GM23338 (cell line): ENCODE data around the gene SNX17. TPM values are rescaled to one million over a fixed set of nuclear protein-coding genes. Genes with fewer than 3 reads are reported as not detected.

Experiments used
- ATAC-seq: fragments of 200-7000 bp; cut with Tn5 transposase; 3 replicates; pipeline ENCODE4 v1.9.1; 2020
- DNase-seq: peaks from one replicate; pipeline ENCODE4 v3.0.0-alpha.2; 2015; ENCODE audit warnings: low spot score
- H2AFZ ChIP-seq: fragments of 200-600 bp; sonication (generic); 2 replicates; pipeline ENCODE4 v1.8.0; 2016; ENCODE audit warnings: antibody characterized with exemption, mild to moderate bottlenecking, moderate library complexity
- H3F3A ChIP-seq: fragments of 200-600 bp; sonication (generic); replicated peaks from 2 replicates; pipeline ENCODE4 v1.8.0; 2017; ENCODE audit warnings: antibody characterized with exemption, mixed run types, low read depth
- H3K27ac ChIP-seq: fragments of 200-600 bp; sonication (generic); 2 replicates; pipeline ENCODE4 v1.6.1; 2016; ENCODE audit warnings: low read depth
- H3K27me3 ChIP-seq: fragments of 200-600 bp; sonication (generic); 2 replicates; pipeline ENCODE4 v1.8.0; 2016; ENCODE audit warnings: mild to moderate bottlenecking, mixed run types, moderate library complexity; ENCODE audit not compliant: insufficient read depth
- H3K36me3 ChIP-seq: fragments of 200-600 bp; sonication (generic); 2 replicates; pipeline ENCODE4 v1.8.0; 2016; ENCODE audit warnings: mild to moderate bottlenecking; ENCODE audit not compliant: insufficient read depth
- H3K4me1 ChIP-seq: fragments of 200-600 bp; sonication (generic); 2 replicates; pipeline ENCODE4 v1.8.0; 2016; ENCODE audit warnings: mild to moderate bottlenecking, moderate library complexity; ENCODE audit not compliant: insufficient read depth
- H3K4me2 ChIP-seq: fragments of 200-600 bp; sonication (generic); 2 replicates; pipeline ENCODE4 v1.7.1; 2017; ENCODE audit warnings: mixed run types
- H3K4me3 ChIP-seq: fragments of 200-600 bp; sonication (generic); 2 replicates; pipeline ENCODE4 v1.6.1; 2016; ENCODE audit warnings: mixed run types
- H3K79me2 ChIP-seq: fragments of 200-600 bp; sonication (generic); replicated peaks from 2 replicates; pipeline ENCODE4 v1.8.0; 2017; ENCODE audit warnings: mild to moderate bottlenecking; ENCODE audit not compliant: insufficient read depth
- H3K9me2 ChIP-seq: fragments of 200-600 bp; sonication (generic); 2 replicates; pipeline ENCODE4 v1.8.0; 2017; ENCODE audit not compliant: insufficient read depth
- H4K20me1 ChIP-seq: fragments of 200-600 bp; sonication (generic); replicated peaks from 2 replicates; pipeline ENCODE4 v1.8.0; 2017; ENCODE audit warnings: mild to moderate bottlenecking; ENCODE audit not compliant: insufficient read depth
- H3K27ac Mint-ChIP-seq: 2 replicates; pipeline ENCODE4 v1.8.0; 2020; ENCODE audit warnings: inconsistent platforms, mild to moderate bottlenecking, moderate library complexity, mixed read lengths
- H3K27me3 Mint-ChIP-seq: 3 replicates; pipeline ENCODE4 v1.8.0; 2022; ENCODE audit warnings: low read depth, mild to moderate bottlenecking, moderate library complexity, mixed read lengths, inconsistent platforms; ENCODE audit not compliant: insufficient read depth, poor library complexity
- H3K36me3 Mint-ChIP-seq: 3 replicates; pipeline ENCODE4 v1.8.0; 2021; ENCODE audit warnings: low read depth, mild to moderate bottlenecking, inconsistent platforms, moderate library complexity, mixed read lengths
- H3K4me1 Mint-ChIP-seq: 3 replicates; pipeline ENCODE4 v1.8.0; 2020; ENCODE audit warnings: mild to moderate bottlenecking, inconsistent platforms, mixed read lengths
- H3K4me3 Mint-ChIP-seq: 3 replicates; pipeline ENCODE4 v1.8.0; 2021; ENCODE audit warnings: moderate library complexity, mild to moderate bottlenecking, inconsistent platforms, mixed read lengths
- H3K9me3 Mint-ChIP-seq: 3 replicates; pipeline ENCODE4 v1.8.0; 2020; ENCODE audit warnings: moderate library complexity, mild to moderate bottlenecking, inconsistent platforms, mixed read lengths
- CREB1 ChIP-seq: fragments of 250-450 bp; sonication (Bioruptor Pico); IDR thresholded peaks from 2 replicates; pipeline ENCODE4 v1.5.0; 2020; ENCODE audit warnings: low read depth, mild to moderate bottlenecking, moderate library complexity
- EZH2 ChIP-seq: fragments of 200-600 bp; sonication (generic); IDR thresholded peaks from one replicate; pipeline ENCODE4 v1.8.0; 2017; ENCODE audit warnings: antibody characterized with exemption, mild to moderate bottlenecking, low read depth; ENCODE audit not compliant: unreplicated experiment
- EZH2phosphoT487 ChIP-seq: fragments of 200-600 bp; sonication (generic); IDR thresholded peaks from one replicate; pipeline ENCODE4 v1.8.1; 2018; ENCODE audit warnings: antibody characterized with exemption; ENCODE audit not compliant: unreplicated experiment
- JUNB ChIP-seq: IDR thresholded peaks from one replicate; pipeline ENCODE4 v1.6.1; 2016; ENCODE audit warnings: antibody characterized with exemption; ENCODE audit not compliant: unreplicated experiment
- NANOG ChIP-seq: IDR thresholded peaks from 2 replicates; pipeline ENCODE4 v1.6.1; 2016; ENCODE audit warnings: antibody characterized with exemption, borderline replicate concordance
- POLR2AphosphoS5 ChIP-seq: IDR thresholded peaks from 2 replicates; pipeline ENCODE4 v1.6.1; 2016; ENCODE audit warnings: antibody characterized with exemption, low read depth
- STAT1 ChIP-seq: IDR thresholded peaks from one replicate; pipeline ENCODE4 v1.6.1; 2016; ENCODE audit warnings: antibody characterized with exemption; ENCODE audit not compliant: unreplicated experiment
- ZNF114 ChIP-seq: fragments of 250-450 bp; sonication (Bioruptor Pico); IDR thresholded peaks from 2 replicates; pipeline ENCODE4 v1.5.0; 2020; ENCODE audit warnings: mild to moderate bottlenecking, moderate library complexity
- ZNF331 ChIP-seq: fragments of 250-450 bp; sonication (Bioruptor Pico); IDR thresholded peaks from 2 replicates; pipeline ENCODE4 v1.5.0; 2020; ENCODE audit warnings: low read depth, mild to moderate bottlenecking, moderate library complexity
- polyA plus RNA-seq: library from polyadenylated mRNA; unstranded; fragments of >200 nt; fragmentation: Nextera tagmentation; extraction: Ambion mirVana; gene quantifications from 2 replicates; pipeline ENCODE4 v1.2.1, GENCODE V29; 2016
- total RNA-seq: library from RNA; depleted of rRNA; stranded (reverse); fragments of >200 nt; shearing (Covaris generic); gene quantifications from 2 replicates; pipeline ENCODE4 v1.2.3, GENCODE V29; 2014
- TF ChIP-seq, protein P1 (sequence below), 2 experiments: fragments of 200-600 bp in 1 of 2; sonication (generic) in 1 of 2; conservative IDR thresholded peaks; 2 replicates each; pipeline versions ENCODE4 v1.5.1 to v1.6.1; 2016 to 2017; ENCODE audit warnings: antibody characterized with exemption in 2 of 2, low read depth in 2 of 2, mild to moderate bottlenecking in 2 of 2, moderate library complexity in 1 of 2
- TF ChIP-seq, protein P2 (sequence below): IDR thresholded peaks from 2 replicates; pipeline ENCODE4 v1.6.1; 2016; ENCODE audit warnings: antibody characterized with exemption
- TF ChIP-seq, protein P3 (sequence below): fragments of 250-450 bp; sonication (Bioruptor Pico); IDR thresholded peaks from 2 replicates; pipeline ENCODE4 v1.5.0; 2020; ENCODE audit warnings: mild to moderate bottlenecking, moderate library complexity
- TF ChIP-seq, protein P4 (sequence below): IDR thresholded peaks from one replicate; pipeline ENCODE4 v1.6.1; 2018; ENCODE audit warnings: antibody characterized with exemption; ENCODE audit not compliant: unreplicated experiment

The SNX17 gene
- total and polyA plus RNA-seq, 2 experiments from 2014 or later, result 34.0 to 58.0 TPM

DNA sequence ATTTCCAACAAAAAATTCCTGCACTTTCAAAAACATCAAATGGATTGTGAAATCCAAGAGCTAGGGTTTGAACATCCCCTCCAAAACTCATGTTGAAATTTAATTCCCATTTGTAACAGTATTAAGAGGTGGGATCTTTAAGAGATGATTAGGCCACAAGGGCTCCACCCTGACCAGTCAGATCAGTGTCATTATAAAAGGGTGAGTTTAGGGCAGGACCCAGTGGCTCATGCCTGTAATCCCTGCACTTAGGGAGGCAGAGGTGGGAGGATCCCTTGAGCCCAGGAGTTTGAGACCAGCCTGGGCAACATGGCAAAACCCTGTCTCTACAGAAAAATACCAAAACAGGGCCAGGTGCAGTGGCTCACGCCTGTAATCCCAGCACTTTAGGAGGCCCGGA, 22.8 kb upstream of the SNX17 start:
- ATAC-seq (no peak), DNase-seq (no peak)
- Mint-ChIP-seq H3K4me1 (peaks cover 9% of the 10 kb centered on the region; the same call in 2 of the 3 replicates), H3K27me3 (peaks cover 2% of the 10 kb centered on the region), H3K36me3 (peaks cover 24% of the 10 kb centered on the region), H3K4me3 (no peak overlapping the region), H3K9me3 (no peaks in the 10 kb centered on the region), H3K27ac (no peak overlapping the region)
- TF ChIP-seq POLR2AphosphoS5 (no peak), JUNB (no peak), ZNF114 (CRISPR knock-in tag) (no peak), STAT1 (no peak), ZNF331 (CRISPR knock-in tag) (no peak), EZH2phosphoT487 (no peak), EZH2 (no peak), CREB1 (CRISPR knock-in tag) (no peak), NANOG (no peak)
- TF ChIP-seq, protein P1, sequence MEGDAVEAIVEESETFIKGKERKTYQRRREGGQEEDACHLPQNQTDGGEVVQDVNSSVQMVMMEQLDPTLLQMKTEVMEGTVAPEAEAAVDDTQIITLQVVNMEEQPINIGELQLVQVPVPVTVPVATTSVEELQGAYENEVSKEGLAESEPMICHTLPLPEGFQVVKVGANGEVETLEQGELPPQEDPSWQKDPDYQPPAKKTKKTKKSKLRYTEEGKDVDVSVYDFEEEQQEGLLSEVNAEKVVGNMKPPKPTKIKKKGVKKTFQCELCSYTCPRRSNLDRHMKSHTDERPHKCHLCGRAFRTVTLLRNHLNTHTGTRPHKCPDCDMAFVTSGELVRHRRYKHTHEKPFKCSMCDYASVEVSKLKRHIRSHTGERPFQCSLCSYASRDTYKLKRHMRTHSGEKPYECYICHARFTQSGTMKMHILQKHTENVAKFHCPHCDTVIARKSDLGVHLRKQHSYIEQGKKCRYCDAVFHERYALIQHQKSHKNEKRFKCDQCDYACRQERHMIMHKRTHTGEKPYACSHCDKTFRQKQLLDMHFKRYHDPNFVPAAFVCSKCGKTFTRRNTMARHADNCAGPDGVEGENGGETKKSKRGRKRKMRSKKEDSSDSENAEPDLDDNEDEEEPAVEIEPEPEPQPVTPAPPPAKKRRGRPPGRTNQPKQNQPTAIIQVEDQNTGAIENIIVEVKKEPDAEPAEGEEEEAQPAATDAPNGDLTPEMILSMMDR (conservative IDR thresholded peaks at IDR 0.05; ENCODE audit: low read depth in 2 of 2), result no peak
- TF ChIP-seq, protein P2, sequence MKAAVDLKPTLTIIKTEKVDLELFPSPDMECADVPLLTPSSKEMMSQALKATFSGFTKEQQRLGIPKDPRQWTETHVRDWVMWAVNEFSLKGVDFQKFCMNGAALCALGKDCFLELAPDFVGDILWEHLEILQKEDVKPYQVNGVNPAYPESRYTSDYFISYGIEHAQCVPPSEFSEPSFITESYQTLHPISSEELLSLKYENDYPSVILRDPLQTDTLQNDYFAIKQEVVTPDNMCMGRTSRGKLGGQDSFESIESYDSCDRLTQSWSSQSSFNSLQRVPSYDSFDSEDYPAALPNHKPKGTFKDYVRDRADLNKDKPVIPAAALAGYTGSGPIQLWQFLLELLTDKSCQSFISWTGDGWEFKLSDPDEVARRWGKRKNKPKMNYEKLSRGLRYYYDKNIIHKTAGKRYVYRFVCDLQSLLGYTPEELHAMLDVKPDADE, result no peak
- TF ChIP-seq, protein P3, sequence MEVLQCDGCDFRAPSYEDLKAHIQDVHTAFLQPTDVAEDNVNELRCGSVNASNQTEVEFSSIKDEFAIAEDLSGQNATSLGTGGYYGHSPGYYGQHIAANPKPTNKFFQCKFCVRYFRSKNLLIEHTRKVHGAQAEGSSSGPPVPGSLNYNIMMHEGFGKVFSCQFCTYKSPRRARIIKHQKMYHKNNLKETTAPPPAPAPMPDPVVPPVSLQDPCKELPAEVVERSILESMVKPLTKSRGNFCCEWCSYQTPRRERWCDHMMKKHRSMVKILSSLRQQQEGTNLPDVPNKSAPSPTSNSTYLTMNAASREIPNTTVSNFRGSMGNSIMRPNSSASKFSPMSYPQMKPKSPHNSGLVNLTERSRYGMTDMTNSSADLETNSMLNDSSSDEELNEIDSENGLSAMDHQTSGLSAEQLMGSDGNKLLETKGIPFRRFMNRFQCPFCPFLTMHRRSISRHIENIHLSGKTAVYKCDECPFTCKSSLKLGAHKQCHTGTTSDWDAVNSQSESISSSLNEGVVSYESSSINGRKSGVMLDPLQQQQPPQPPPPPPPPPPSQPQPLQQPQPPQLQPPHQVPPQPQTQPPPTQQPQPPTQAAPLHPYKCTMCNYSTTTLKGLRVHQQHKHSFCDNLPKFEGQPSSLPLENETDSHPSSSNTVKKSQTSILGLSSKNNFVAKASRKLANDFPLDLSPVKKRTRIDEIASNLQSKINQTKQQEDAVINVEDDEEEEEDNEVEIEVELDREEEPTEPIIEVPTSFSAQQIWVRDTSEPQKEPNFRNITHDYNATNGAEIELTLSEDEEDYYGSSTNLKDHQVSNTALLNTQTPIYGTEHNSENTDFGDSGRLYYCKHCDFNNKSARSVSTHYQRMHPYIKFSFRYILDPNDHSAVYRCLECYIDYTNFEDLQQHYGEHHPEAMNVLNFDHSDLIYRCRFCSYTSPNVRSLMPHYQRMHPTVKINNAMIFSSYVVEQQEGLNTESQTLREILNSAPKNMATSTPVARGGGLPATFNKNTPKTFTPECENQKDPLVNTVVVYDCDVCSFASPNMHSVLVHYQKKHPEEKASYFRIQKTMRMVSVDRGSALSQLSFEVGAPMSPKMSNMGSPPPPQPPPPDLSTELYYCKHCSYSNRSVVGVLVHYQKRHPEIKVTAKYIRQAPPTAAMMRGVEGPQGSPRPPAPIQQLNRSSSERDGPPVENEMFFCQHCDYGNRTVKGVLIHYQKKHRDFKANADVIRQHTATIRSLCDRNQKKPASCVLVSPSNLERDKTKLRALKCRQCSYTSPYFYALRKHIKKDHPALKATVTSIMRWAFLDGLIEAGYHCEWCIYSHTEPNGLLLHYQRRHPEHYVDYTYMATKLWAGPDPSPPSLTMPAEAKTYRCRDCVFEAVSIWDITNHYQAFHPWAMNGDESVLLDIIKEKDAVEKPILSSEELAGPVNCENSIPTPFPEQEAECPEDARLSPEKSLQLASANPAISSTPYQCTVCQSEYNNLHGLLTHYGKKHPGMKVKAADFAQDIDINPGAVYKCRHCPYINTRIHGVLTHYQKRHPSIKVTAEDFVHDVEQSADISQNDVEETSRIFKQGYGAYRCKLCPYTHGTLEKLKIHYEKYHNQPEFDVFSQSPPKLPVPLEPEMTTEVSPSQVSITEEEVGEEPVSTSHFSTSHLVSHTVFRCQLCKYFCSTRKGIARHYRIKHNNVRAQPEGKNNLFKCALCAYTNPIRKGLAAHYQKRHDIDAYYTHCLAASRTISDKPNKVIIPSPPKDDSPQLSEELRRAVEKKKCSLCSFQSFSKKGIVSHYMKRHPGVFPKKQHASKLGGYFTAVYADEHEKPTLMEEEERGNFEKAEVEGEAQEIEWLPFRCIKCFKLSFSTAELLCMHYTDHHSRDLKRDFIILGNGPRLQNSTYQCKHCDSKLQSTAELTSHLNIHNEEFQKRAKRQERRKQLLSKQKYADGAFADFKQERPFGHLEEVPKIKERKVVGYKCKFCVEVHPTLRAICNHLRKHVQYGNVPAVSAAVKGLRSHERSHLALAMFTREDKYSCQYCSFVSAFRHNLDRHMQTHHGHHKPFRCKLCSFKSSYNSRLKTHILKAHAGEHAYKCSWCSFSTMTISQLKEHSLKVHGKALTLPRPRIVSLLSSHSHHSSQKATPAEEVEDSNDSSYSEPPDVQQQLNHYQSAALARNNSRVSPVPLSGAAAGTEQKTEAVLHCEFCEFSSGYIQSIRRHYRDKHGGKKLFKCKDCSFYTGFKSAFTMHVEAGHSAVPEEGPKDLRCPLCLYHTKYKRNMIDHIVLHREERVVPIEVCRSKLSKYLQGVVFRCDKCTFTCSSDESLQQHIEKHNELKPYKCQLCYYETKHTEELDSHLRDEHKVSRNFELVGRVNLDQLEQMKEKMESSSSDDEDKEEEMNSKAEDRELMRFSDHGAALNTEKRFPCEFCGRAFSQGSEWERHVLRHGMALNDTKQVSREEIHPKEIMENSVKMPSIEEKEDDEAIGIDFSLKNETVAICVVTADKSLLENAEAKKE (CRISPR knock-in tag), result no peak
- TF ChIP-seq, protein P4, sequence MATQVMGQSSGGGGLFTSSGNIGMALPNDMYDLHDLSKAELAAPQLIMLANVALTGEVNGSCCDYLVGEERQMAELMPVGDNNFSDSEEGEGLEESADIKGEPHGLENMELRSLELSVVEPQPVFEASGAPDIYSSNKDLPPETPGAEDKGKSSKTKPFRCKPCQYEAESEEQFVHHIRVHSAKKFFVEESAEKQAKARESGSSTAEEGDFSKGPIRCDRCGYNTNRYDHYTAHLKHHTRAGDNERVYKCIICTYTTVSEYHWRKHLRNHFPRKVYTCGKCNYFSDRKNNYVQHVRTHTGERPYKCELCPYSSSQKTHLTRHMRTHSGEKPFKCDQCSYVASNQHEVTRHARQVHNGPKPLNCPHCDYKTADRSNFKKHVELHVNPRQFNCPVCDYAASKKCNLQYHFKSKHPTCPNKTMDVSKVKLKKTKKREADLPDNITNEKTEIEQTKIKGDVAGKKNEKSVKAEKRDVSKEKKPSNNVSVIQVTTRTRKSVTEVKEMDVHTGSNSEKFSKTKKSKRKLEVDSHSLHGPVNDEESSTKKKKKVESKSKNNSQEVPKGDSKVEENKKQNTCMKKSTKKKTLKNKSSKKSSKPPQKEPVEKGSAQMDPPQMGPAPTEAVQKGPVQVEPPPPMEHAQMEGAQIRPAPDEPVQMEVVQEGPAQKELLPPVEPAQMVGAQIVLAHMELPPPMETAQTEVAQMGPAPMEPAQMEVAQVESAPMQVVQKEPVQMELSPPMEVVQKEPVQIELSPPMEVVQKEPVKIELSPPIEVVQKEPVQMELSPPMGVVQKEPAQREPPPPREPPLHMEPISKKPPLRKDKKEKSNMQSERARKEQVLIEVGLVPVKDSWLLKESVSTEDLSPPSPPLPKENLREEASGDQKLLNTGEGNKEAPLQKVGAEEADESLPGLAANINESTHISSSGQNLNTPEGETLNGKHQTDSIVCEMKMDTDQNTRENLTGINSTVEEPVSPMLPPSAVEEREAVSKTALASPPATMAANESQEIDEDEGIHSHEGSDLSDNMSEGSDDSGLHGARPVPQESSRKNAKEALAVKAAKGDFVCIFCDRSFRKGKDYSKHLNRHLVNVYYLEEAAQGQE, result no peak
- Histone ChIP-seq H4K20me1 (peaks cover 42% of the 10 kb centered on the region), H3K4me3 (no peak overlapping the region), H3K27me3 (no peaks in the 10 kb centered on the region), H3K4me2 (no peak overlapping the region), H3F3A (no peaks in the 10 kb centered on the region), H3K4me1 (peaks cover 10% of the 10 kb centered on the region), H2AFZ (no peak overlapping the region), H3K9me2 (no peaks in the 10 kb centered on the region), H3K36me3 (peaks cover 17% of the 10 kb centered on the region), H3K27ac (no peak overlapping the region), H3K79me2 (peaks cover 97% of the 10 kb centered on the region)
